Activated naive CD8-positive, alpha-beta T cell treated with anti-CD3 and anti-CD28 coated beads for 36 hours (primary cell): ENCODE data around the gene BOD1. TPM values are rescaled to one million over a fixed set of nuclear protein-coding genes. Genes with fewer than 3 reads are reported as not detected.
"Not testable (repeated sequence)": the region's sequence is repeated elsewhere in the genome, so short reads cannot be mapped to it uniquely, and the experiment has no call there.

Experiments
- DNase-seq: peaks from one replicate; pipeline ENCODE4 v3.0.0; 2021
- H3K27ac Mint-ChIP-seq: one replicate; pipeline ENCODE4 v1.8.0; 2022; ENCODE audit warnings: mild to moderate bottlenecking, moderate library complexity, mixed read lengths
- H3K27me3 Mint-ChIP-seq: one replicate; pipeline ENCODE4 v1.8.0; 2022; ENCODE audit warnings: mild to moderate bottlenecking, mixed read lengths
- H3K36me3 Mint-ChIP-seq: one replicate; pipeline ENCODE4 v1.8.0; 2021; ENCODE audit warnings: mild to moderate bottlenecking, mixed read lengths
- H3K4me1 Mint-ChIP-seq: one replicate; pipeline ENCODE4 v1.8.0; 2021; ENCODE audit warnings: mixed read lengths
- H3K4me3 Mint-ChIP-seq: one replicate; pipeline ENCODE4 v1.8.0; 2022; ENCODE audit warnings: mild to moderate bottlenecking, moderate library complexity, mixed read lengths
- H3K9me3 Mint-ChIP-seq: one replicate; pipeline ENCODE4 v1.8.0; 2022; ENCODE audit warnings: mixed read lengths
- total RNA-seq, 2 experiments: library from RNA; stranded (reverse); gene quantifications; one replicate each; pipeline ENCODE4 v1.2.3, GENCODE V29; 2021

BOD1 gene
- total RNA-seq, 2 experiments from 2014 or later: 23.7 to 25.8 TPM

- Mint-ChIP-seq H3K27me3 (no peaks in the 10 kb centered on the region), H3K9me3 (no peaks in the 10 kb centered on the region), H3K27ac (no peak overlapping the region), H3K4me1 (peaks cover 39% of the 10 kb centered on the region), H3K4me3 (no peak overlapping the region), H3K36me3 (peaks cover 26% of the 10 kb centered on the region)
- no peak for DNase-seq
These were observed 3.5 kb downstream of the BOD1 start for GRCh38 chr5:173612948-173613347.

- DNase-seq: no peak
- Mint-ChIP-seq H3K27ac (no peak overlapping the region), H3K27me3 (no peaks in the 10 kb centered on the region), H3K36me3 (peaks cover 32% of the 10 kb centered on the region), H3K4me3 (no peak overlapping the region), H3K4me1 (peaks cover 34% of the 10 kb centered on the region), H3K9me3 (no peaks in the 10 kb centered on the region)
These were observed 4.7 kb downstream of the BOD1 start for GRCh38 chr5:173611706-173612105.

- DNase-seq: no peak
- H3K9me3 Mint-ChIP-seq: no peaks in the 10 kb centered on the region
- H3K27ac Mint-ChIP-seq: no peak overlapping the region
- no peaks in the 10 kb centered on the region for H3K27me3 Mint-ChIP-seq
- peaks cover 2% of the 10 kb centered on the region for H3K4me1 Mint-ChIP-seq
- H3K36me3 Mint-ChIP-seq: peaks cover 29% of the 10 kb centered on the region
- no peak overlapping the region for H3K4me3 Mint-ChIP-seq
These were observed 12.3 kb downstream of the BOD1 start for GRCh38 chr5:173604141-173604540.

GRCh38 chr5:173602423-173602822 lies 14.0 kb downstream of the BOD1 start:
- no peaks in the 10 kb centered on the region for H3K9me3 Mint-ChIP-seq
- H3K4me3 Mint-ChIP-seq: no peak overlapping the region
- DNase-seq: no peak
- no peaks in the 10 kb centered on the region for H3K27me3 Mint-ChIP-seq
- H3K36me3 Mint-ChIP-seq: peaks cover 21% of the 10 kb centered on the region
- H3K4me1 Mint-ChIP-seq: peaks cover 2% of the 10 kb centered on the region
- H3K27ac Mint-ChIP-seq: no peak overlapping the region

GRCh38 chr5:173598686-173599085 lies 17.8 kb downstream of the BOD1 start:
- no peak overlapping the region for H3K4me3 Mint-ChIP-seq
- no peaks in the 10 kb centered on the region for H3K9me3 Mint-ChIP-seq
- peaks cover 20% of the 10 kb centered on the region for H3K36me3 Mint-ChIP-seq
- no peaks in the 10 kb centered on the region for H3K27me3 Mint-ChIP-seq
- H3K27ac Mint-ChIP-seq: no peak overlapping the region
- peaks cover 2% of the 10 kb centered on the region for H3K4me1 Mint-ChIP-seq
- DNase-seq: no peak

GRCh38 chr5:173597304-173597703 lies 19.1 kb downstream of the BOD1 start:
- Mint-ChIP-seq H3K9me3 (peaks cover 9% of the 10 kb centered on the region), H3K4me1 (peaks cover 2% of the 10 kb centered on the region), H3K27ac (no peak overlapping the region), H3K4me3 (no peak overlapping the region), H3K36me3 (peaks cover 29% of the 10 kb centered on the region), H3K27me3 (no peaks in the 10 kb centered on the region)
- DNase-seq: no peak

GRCh38 chr5:173595841-173596240 lies 20.6 kb downstream of the BOD1 start:
- peaks cover 37% of the 10 kb centered on the region for H3K36me3 Mint-ChIP-seq
- H3K27me3 Mint-ChIP-seq: no peaks in the 10 kb centered on the region
- no peak overlapping the region for H3K27ac Mint-ChIP-seq
- no peaks in the 10 kb centered on the region for H3K4me1 Mint-ChIP-seq
- H3K4me3 Mint-ChIP-seq: no peak overlapping the region
- no peak for DNase-seq
- peaks cover 16% of the 10 kb centered on the region for H3K9me3 Mint-ChIP-seq

GRCh38 chr5:173594061-173594460 lies 22.4 kb downstream of the BOD1 start:
- Mint-ChIP-seq H3K4me1 (no peaks in the 10 kb centered on the region), H3K4me3 (no peak overlapping the region), H3K36me3 (peaks cover 42% of the 10 kb centered on the region), H3K9me3 (peaks cover 27% of the 10 kb centered on the region), H3K27me3 (no peaks in the 10 kb centered on the region), H3K27ac (no peak overlapping the region)
- no peak for DNase-seq

- no peaks in the 10 kb centered on the region for H3K4me1 Mint-ChIP-seq
- H3K36me3 Mint-ChIP-seq: peaks cover 46% of the 10 kb centered on the region
These were observed 24.3 kb downstream of the BOD1 start for GRCh38 chr5:173592050-173592669.

GRCh38 chr5:173591056-173591514 lies 25.4 kb downstream of the BOD1 start:
- Mint-ChIP-seq H3K4me1 (no peaks in the 10 kb centered on the region), H3K36me3 (peaks cover 42% of the 10 kb centered on the region), H3K9me3 (peaks cover 42% of the 10 kb centered on the region), H3K27me3 (no peaks in the 10 kb centered on the region), H3K4me3 (no peak overlapping the region), H3K27ac (no peak overlapping the region)
- DNase-seq: no peak

More at GRCh38 chr5:173592050-173592669, 24.3 kb downstream of the BOD1 start:
- H3K27me3 Mint-ChIP-seq: no peaks in the 10 kb centered on the region
- H3K4me3 Mint-ChIP-seq: no peak overlapping the region
- no peak overlapping the region for H3K27ac Mint-ChIP-seq
- H3K9me3 Mint-ChIP-seq: peaks cover 35% of the 10 kb centered on the region
- DNase-seq: no peak

- Mint-ChIP-seq H3K4me3 (no peak overlapping the region), H3K27ac (no peak overlapping the region), H3K27me3 (no peaks in the 10 kb centered on the region), H3K4me1 (no peaks in the 10 kb centered on the region), H3K36me3 (peaks cover 42% of the 10 kb centered on the region), H3K9me3 (peaks cover 42% of the 10 kb centered on the region)
- DNase-seq: no peak
These were observed 25.9 kb downstream of the BOD1 start for GRCh38 chr5:173590436-173591055.

GRCh38 chr5:173586133-173586532 lies 30.3 kb downstream of the BOD1 start:
- H3K27ac Mint-ChIP-seq, H3K4me3 Mint-ChIP-seq, H3K27me3 Mint-ChIP-seq, DNase-seq, H3K4me1 Mint-ChIP-seq: not testable (repeated sequence)
- peaks cover 30% of the 10 kb centered on the region for H3K9me3 Mint-ChIP-seq
- peaks cover 24% of the 10 kb centered on the region for H3K36me3 Mint-ChIP-seq

GRCh38 chr5:173583346-173583745 lies 33.1 kb downstream of the BOD1 start:
- H3K27me3 Mint-ChIP-seq: peaks cover 7% of the 10 kb centered on the region
- no peak overlapping the region for H3K4me3 Mint-ChIP-seq
- DNase-seq: no peak
- H3K9me3 Mint-ChIP-seq: peaks cover 21% of the 10 kb centered on the region
- no peak overlapping the region for H3K27ac Mint-ChIP-seq
- H3K36me3 Mint-ChIP-seq: peaks cover 19% of the 10 kb centered on the region
- H3K4me1 Mint-ChIP-seq: no peaks in the 10 kb centered on the region

GRCh38 chr5:173582216-173583111 lies 34.0 kb downstream of the BOD1 start:
- H3K27me3 Mint-ChIP-seq: peaks cover 7% of the 10 kb centered on the region
- no peaks in the 10 kb centered on the region for H3K4me1 Mint-ChIP-seq
- peaks cover 14% of the 10 kb centered on the region for H3K36me3 Mint-ChIP-seq
- peaks cover 17% of the 10 kb centered on the region for H3K9me3 Mint-ChIP-seq
- no peak overlapping the region for H3K4me3 Mint-ChIP-seq
- DNase-seq: no peak
- no peak overlapping the region for H3K27ac Mint-ChIP-seq
